Esophagus squamous epithelium (tissue), 5 donors: ENCODE results near the gene PROB1. TPM values are rescaled to one million over a fixed set of nuclear protein-coding genes. Genes with fewer than 3 reads are reported as not detected.

Source experiments
- DNase-seq: peaks from one replicate; lab custom pipeline; 2025; lab: John Stamatoyannopoulos, UW
- H3K27ac ChIP-seq, 4 donors: fragments of 200-600 bp; sonication (generic); one replicate each; pipeline ENCODE4 v1.5.1; 2016 to 2019; ENCODE audit warnings: mild to moderate bottlenecking in 1 of 4
- H3K27me3 ChIP-seq, 4 donors: fragments of 200-600 bp; sonication (generic); 1 replicate in 3 of 4; 2 replicates in 1 of 4; pipeline versions ENCODE4 v1.5.1 to v1.6.0; 2017 to 2021; ENCODE audit warnings: antibody characterized with exemption in 1 of 4
- H3K36me3 ChIP-seq, 3 donors: fragments of 200-600 bp; sonication (generic); one replicate each; pipeline ENCODE4 v1.5.1; 2016 to 2019
- H3K4me1 ChIP-seq, 3 donors: fragments of 200-600 bp; sonication (generic); one replicate each; pipeline ENCODE4 v1.5.1; 2017 to 2019
- H3K4me3 ChIP-seq, 4 donors: fragments of 200-600 bp; sonication (generic); 1 replicate in 3 of 4; 2 replicates in 1 of 4; pipeline ENCODE4 v1.5.1; 2016 to 2019; ENCODE audit warnings: mild to moderate bottlenecking in 2 of 4, moderate library complexity in 1 of 4
- H3K9me3 ChIP-seq, 3 donors: fragments of 200-600 bp; sonication (generic); one replicate each; pipeline ENCODE4 v1.5.1; 2016 to 2019
- POLR2A ChIP-seq, 4 donors: fragments of 450-650 bp; IDR thresholded peaks; one replicate each; pipeline ENCODE4 v1.6.1; 2017; ENCODE audit warnings: antibody characterized with exemption in 4 of 4, mild to moderate bottlenecking in 4 of 4, moderate library complexity in 3 of 4
- whole genome bisulfite sequencing, 2 donors: methylation state at CpG; one replicate each; pipeline ENCODE4 v1.1.5; 2018; 5-methylcytosine and 5-hydroxymethylcytosine counted together
- intact Hi-C: fragments of 100-400 bp; cut with DNase I; formaldehyde crosslinking; loops from one replicate; pipeline ENCODE4 v1.15.0; 2022
- total RNA-seq, 4 donors: library from RNA; depleted of rRNA; stranded (reverse); fragments of >200 nt; gene quantifications; one replicate each; pipeline ENCODE4 v1.1.0, GENCODE V29; 2016
- TF ChIP-seq, protein P1 (sequence below), 6 experiments: fragments of 450-650 bp in 4 of 6; fragments of 200-600 bp in 2 of 6; sonication (generic) in 2 of 6; IDR thresholded peaks; one replicate each; pipeline ENCODE4 v1.5.1; 2016 to 2019; ENCODE audit warnings: antibody characterized with exemption in 6 of 6, mild to moderate bottlenecking in 4 of 6, moderate library complexity in 4 of 6
- donor health status: DM: yes; HTN: yes; CAD: no.

The PROB1 gene
- total RNA-seq, 4 donors from 2014 or later, result 0.95 to 1.8 (median 1.0) TPM

DNA sequence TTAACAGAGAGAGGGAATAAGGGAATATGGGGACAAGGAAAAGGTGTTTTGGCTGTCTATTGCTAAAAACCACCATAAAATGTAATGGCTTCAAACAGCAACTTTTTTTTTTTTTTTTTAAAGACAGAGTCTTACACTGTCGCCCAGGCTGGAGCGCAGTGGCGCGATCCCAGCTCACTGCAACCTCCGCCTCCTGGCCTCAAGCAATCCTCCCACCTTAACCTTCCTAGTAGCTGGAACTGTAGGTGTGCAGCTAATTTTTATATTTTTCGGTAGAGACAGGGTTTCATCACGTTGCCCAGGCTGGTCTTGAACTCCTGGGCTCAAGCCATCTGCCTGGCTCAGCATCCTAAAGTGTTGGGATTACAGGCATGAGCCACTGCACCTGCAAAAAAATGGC is 13.3 kb upstream of the PROB1 start:
- intact Hi-C loops, result no loop called here
- Histone ChIP-seq H3K27ac (peak overlapping the region in 2 of 4 donors; percentile 35 to 65), H3K27me3 (no peaks in the 10 kb centered on the region), H3K4me3 (no peak overlapping the region), H3K36me3 (no peaks in the 10 kb centered on the region), H3K9me3 (no peaks in the 10 kb centered on the region), H3K4me1 (peaks cover 6 to 33% (median 8%) of the 10 kb centered on the region in 3 donors)
- TF ChIP-seq, protein P1, sequence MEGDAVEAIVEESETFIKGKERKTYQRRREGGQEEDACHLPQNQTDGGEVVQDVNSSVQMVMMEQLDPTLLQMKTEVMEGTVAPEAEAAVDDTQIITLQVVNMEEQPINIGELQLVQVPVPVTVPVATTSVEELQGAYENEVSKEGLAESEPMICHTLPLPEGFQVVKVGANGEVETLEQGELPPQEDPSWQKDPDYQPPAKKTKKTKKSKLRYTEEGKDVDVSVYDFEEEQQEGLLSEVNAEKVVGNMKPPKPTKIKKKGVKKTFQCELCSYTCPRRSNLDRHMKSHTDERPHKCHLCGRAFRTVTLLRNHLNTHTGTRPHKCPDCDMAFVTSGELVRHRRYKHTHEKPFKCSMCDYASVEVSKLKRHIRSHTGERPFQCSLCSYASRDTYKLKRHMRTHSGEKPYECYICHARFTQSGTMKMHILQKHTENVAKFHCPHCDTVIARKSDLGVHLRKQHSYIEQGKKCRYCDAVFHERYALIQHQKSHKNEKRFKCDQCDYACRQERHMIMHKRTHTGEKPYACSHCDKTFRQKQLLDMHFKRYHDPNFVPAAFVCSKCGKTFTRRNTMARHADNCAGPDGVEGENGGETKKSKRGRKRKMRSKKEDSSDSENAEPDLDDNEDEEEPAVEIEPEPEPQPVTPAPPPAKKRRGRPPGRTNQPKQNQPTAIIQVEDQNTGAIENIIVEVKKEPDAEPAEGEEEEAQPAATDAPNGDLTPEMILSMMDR (IDR thresholded peaks at IDR 0.05), result no peak
- TF ChIP-seq POLR2A (IDR thresholded peaks at IDR 0.05), result no peak
- DNase-seq, result no peak
- 92 to 96% methylated on average over 7 of the region's 7 CpGs for WGBS, 2 donors

DNA sequence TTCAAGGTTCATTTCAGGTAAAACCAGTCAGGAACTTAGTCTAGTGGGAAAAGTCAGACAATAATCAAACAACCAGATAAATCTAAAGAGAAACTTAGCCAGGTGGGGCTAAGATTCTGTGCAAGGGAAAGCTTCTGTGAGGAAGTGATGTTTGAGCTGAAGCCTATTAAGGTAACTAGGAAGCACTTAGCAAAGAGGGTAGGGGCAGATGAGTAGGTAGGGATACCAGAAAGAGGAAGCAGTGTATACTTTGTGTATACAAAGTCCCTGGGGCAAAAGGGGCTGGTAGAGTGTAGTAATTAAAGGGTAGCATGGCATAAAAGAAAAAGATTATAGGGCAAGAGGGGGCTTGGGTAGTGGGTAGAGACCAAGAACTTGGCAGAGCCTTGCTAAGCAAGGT is 12.6 kb upstream of the PROB1 start:
- TF ChIP-seq POLR2A (IDR thresholded peaks at IDR 0.05), result no peak
- TF ChIP-seq, protein P1 (IDR thresholded peaks at IDR 0.05), result no peak
- Histone ChIP-seq H3K9me3 (no peaks in the 10 kb centered on the region), H3K27me3 (no peaks in the 10 kb centered on the region), H3K36me3 (no peaks in the 10 kb centered on the region), H3K4me3 (no peak overlapping the region), H3K4me1 (peaks cover 8 to 39% (median 12%) of the 10 kb centered on the region in 3 donors), H3K27ac (peak overlapping the region in 3 of 4 donors; percentile 35 to 65 (median 62))
- intact Hi-C loops, result no loop called here
- DNase-seq, result no peak

DNA sequence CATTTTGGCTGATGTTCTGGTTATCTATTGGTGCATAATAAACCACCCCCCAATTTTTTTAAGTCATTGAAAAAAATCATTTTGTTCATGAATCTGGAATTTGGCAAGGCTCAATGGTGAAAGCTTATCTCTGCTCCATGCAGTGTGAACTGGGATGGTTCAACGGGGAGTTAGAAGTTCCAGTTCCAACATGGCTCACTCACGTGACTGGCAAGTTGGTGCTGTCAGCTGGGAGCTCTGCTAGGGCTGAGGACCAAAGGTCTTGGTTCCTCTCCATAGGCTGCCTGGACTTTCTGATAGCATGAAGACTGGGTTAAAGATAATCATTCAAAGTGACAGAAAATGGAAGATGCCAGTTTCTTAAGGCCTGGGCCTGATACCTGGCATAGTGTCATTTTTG is 12.1 kb upstream of the PROB1 start:
- peaks cover 8 to 39% (median 12%) of the 10 kb centered on the region in 3 donors for H3K4me1 ChIP-seq
- no peaks in the 10 kb centered on the region for H3K36me3 ChIP-seq
- TF ChIP-seq, protein P1 (IDR thresholded peaks at IDR 0.05), result no peak
- TF ChIP-seq POLR2A (IDR thresholded peaks at IDR 0.05), result no peak
- WGBS, 2 donors, result 18 to 50% methylated on average over 2 of the region's 2 CpGs
- intact Hi-C loops, result no loop called here
- H3K4me3 ChIP-seq, result no peak overlapping the region
- peak overlapping the region in 3 of 4 donors; percentile 35 to 65 (median 62) for H3K27ac ChIP-seq
- H3K9me3 ChIP-seq, result no peaks in the 10 kb centered on the region
- DNase-seq, result no peak
- H3K27me3 ChIP-seq, result no peaks in the 10 kb centered on the region

DNA sequence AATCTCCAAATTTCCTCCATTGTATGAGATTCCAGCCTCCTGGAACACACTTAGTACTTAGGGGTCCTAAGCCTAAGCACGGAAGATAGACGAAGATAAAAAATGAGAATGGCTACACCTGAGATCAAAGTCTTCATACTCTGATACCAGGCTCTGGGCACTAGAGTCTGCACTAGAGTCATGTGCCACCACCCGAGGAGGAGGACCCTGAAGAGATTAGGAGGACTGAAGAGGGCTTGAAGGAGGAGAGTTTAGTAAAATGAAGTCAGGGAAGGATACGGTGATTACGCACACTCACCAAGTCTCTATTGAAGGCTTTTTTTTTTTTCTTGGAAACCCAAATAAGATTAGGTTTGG is 9.6 kb upstream of the PROB1 start:
- TF ChIP-seq, protein P1 (IDR thresholded peaks at IDR 0.05), result no peak
- TF ChIP-seq POLR2A (IDR thresholded peaks at IDR 0.05), result peak in 1 of 4 donors; percentile 0
- Histone ChIP-seq H3K4me1 (peaks cover 8 to 39% (median 12%) of the 10 kb centered on the region in 3 donors), H3K36me3 (no peaks in the 10 kb centered on the region), H3K27ac (peak overlapping the region; percentile 78 to 97 (median 92)), H3K4me3 (peak overlapping the region; percentile 37 to 76 (median 56)), H3K27me3 (no peaks in the 10 kb centered on the region), H3K9me3 (no peaks in the 10 kb centered on the region)
- no peak for DNase-seq
- WGBS, 2 donors, result 60 to 70% methylated on average over 4 to 5 of the region's 5 CpGs
- intact Hi-C loops, result no loop called here

DNA sequence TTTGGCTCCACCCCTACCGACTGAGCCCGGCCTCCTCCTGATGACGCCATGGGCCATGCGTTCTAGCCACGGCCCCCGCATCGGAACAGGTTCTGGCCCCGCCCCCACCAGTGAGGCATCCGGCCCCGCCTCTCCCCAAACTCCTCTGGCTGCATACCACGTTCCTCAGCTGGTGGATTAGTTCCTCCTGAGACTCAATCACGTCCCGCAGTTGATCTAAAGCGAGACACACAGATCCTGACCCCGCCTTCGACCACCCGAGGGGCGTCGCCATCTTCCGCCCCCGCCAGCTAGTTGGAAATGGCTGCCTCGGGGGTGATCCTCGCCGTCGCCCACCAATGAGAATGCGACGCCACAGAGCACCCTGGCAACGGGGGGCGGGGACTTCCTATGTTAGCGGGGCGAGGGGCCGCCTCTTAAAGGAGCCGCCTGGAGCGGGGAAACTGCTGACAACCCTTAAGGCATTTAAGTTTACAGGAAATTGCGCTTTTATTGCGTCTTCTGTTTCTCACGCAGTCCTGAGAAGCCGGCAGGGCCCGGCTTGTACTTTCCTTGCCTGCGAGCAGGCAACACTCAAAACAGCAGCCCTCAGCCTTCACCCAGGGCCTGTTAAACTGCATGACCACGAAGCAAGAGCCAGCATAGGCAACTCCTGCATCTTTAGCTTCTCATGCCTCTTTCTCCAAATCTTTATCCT is 9.0 kb upstream of the PROB1 start, which contains the start of gene SPATA24:
SPATA24 (minus strand) TSS at position 303 of the 697 bp plus-strand sequence; CDS start at position 274, 29 bp downstream.
- intact Hi-C loops, result no loop called here
- 0 to 2% methylated on average over 12 to 13 of the region's 41 CpGs for WGBS, 2 donors
- Histone ChIP-seq H3K27me3 (no peaks in the 10 kb centered on the region), H3K36me3 (no peaks in the 10 kb centered on the region), H3K4me1 (peaks cover 8 to 39% (median 12%) of the 10 kb centered on the region in 3 donors), H3K4me3 (peak within 1 kb of the TSS; percentile 37 to 76 (median 56)), H3K27ac (peak within 1 kb of the TSS; percentile 78 to 97 (median 92)), H3K9me3 (no peaks in the 10 kb centered on the region)
- DNase-seq, result peak; percentile 99
- TF ChIP-seq, protein P1 (IDR thresholded peaks at IDR 0.05), result no peak
- TF ChIP-seq POLR2A (IDR thresholded peaks at IDR 0.05), result peak in 2 of 4 donors; percentile 25 to 34
